HG03432 (cell line): ENCODE measurements around the gene GOLGA8O.
"Not testable (repeated sequence)": the region's sequence is repeated elsewhere in the genome, so short reads cannot be mapped to it uniquely, and the experiment has no call there.

Experiments used
- ATAC-seq: cut with Tn5 transposase; IDR thresholded peaks from one replicate; pipeline ENCODE4 v1.9.1; 2021; ENCODE audit warnings: mild to moderate bottlenecking, moderate library complexity; ENCODE audit not compliant: unreplicated experiment

GOLGA8O gene

GRCh38 chr15:32455534-32455933, at the start of gene GOLGA8O:
Gene GOLGA8O, minus strand, starts transcription at chr15:32455634. Its CDS starts 98 bp downstream, at chr15:32455536.
- not testable (repeated sequence) for ATAC-seq

GRCh38 chr15:32504152-32504811, 48.8 kb upstream of the GOLGA8O start:
- not testable (repeated sequence) for ATAC-seq

GRCh38 chr15:32502946-32503345, 47.5 kb upstream of the GOLGA8O start:
- not testable (repeated sequence) for ATAC-seq

- not testable (repeated sequence) for ATAC-seq
Measured at GRCh38 chr15:32492768-32493167, 37.3 kb upstream of the GOLGA8O start.

- not testable (repeated sequence) for ATAC-seq
Measured at GRCh38 chr15:32486474-32486873, 31.0 kb upstream of the GOLGA8O start.

- not testable (repeated sequence) for ATAC-seq
Measured at GRCh38 chr15:32483377-32483776, 27.9 kb upstream of the GOLGA8O start.

GRCh38 chr15:32481683-32482082, 26.2 kb upstream of the GOLGA8O start:
- not testable (repeated sequence) for ATAC-seq

GRCh38 chr15:32468076-32468475, 12.6 kb upstream of the GOLGA8O start:
- not testable (repeated sequence) for ATAC-seq

- not testable (repeated sequence) for ATAC-seq
Measured at GRCh38 chr15:32440445-32440977, 14.9 kb downstream of the GOLGA8O start.

GRCh38 chr15:32434102-32434963, 21.1 kb downstream of the GOLGA8O start:
- peak; percentile 50 for ATAC-seq

GRCh38 chr15:32427635-32428034, 27.8 kb downstream of the GOLGA8O start:
- not testable (repeated sequence) for ATAC-seq

- ATAC-seq, result not testable (repeated sequence)
Measured at GRCh38 chr15:32426511-32426910, 28.9 kb downstream of the GOLGA8O start.

- ATAC-seq, result peak; percentile 43
Measured at GRCh38 chr15:32407903-32408302, 47.5 kb downstream of the GOLGA8O start.

- not testable (repeated sequence) for ATAC-seq
Measured at GRCh38 chr15:32403192-32403591, 52.2 kb downstream of the GOLGA8O start, which contains the start of gene GOLGA8K. Gene GOLGA8K, minus strand, starts transcription at chr15:32403292. Its CDS starts 98 bp downstream, at chr15:32403194.

GRCh38 chr15:32396522-32396921, 58.9 kb downstream of the GOLGA8O start:
- not testable (repeated sequence) for ATAC-seq
